ENCODE data around the gene SKI. TPM values are rescaled to one million over a fixed set of nuclear protein-coding genes. Genes with fewer than 3 reads are reported as not detected.

Gene SKI
- total and polyA plus RNA-seq, 9 of the 15 experiments (the other 6 are each of a cell fraction or from before 2014, with no cell fraction given), result 0.10 to 60.5 (median 4.6) TPM

GRCh38 chr1:2190491-2190976 is 37.6 kb upstream of the SKI start:
- in situ Hi-C loops (cut with MboI), result loop anchor here (10.0 to 25.0 kb wide), 2 partner anchors 184 to 347 kb away; partner anchors contain the start of genes HES5 and PANK4
- Histone ChIP-seq H3K9me1 (ENCODE audit: control insufficient read depth, insufficient read depth, low read length) (no peaks in the 10 kb centered on the region), H3K27ac (ENCODE audit: extremely low read depth, low read depth, low read length) (no peak overlapping the region), H3K36me3 (ENCODE audit: control insufficient read depth, insufficient read depth, low read length) (peaks cover 28% of the 10 kb centered on the region), H4K20me1 (replicated peaks; ENCODE audit: control insufficient read depth, insufficient read depth, low read length) (no peaks in the 10 kb centered on the region), H3K9ac (ENCODE audit: insufficient read depth in 1 of 2, low read depth in 2 of 2, low read length in 2 of 2) (peak overlapping the region; percentile 61 to 86; a peak in 3 of 4 replicates), H3K4me1 (replicated peaks in 1 of 2; ENCODE audit: control insufficient read depth in 2 of 2, insufficient read depth in 2 of 2, low read length in 2 of 2) (peaks cover 28 to 82% of the 10 kb centered on the region in 2 experiments), H2AFZ (ENCODE audit: low read depth, low read length) (no peak overlapping the region), H3K4me2 (ENCODE audit: insufficient read depth, low read length) (peak overlapping the region; percentile 84), H3K4me3 (peak overlapping the region; percentile 44), H3K27me3 (ENCODE audit: control insufficient read depth in 2 of 2, insufficient read depth in 2 of 2, low read length in 2 of 2) (no peaks in the 10 kb centered on the region), H3K9me3 (replicated peaks; ENCODE audit: control insufficient read depth, insufficient read depth, low read depth, low read length) (no peaks in the 10 kb centered on the region), H3K79me2 (ENCODE audit: control insufficient read depth, insufficient read depth, low read length) (peaks cover 38% of the 10 kb centered on the region)
- DNase-seq (ENCODE audit: extremely low read depth in 1 of 4, low spot score in 3 of 4), result no peak
- WGBS (ENCODE audit: insufficient coverage, low coverage, missing lambda C conversion rate), result 87% methylated on average over 19 of the region's 19 CpGs
- POLR2A ChIA-PET, result interaction anchor here (0.8 to 1.3 kb wide), 4 partner anchors 9 to 186 kb away, joined by 3 to 4 read pairs (median 4); no protein-coding TSS in a partner anchor
- intact Hi-C loops (cut with micrococcal nuclease), result loop anchor here (10.0 kb wide), 1 partner anchor 354 kb away; no protein-coding TSS in a partner anchor
- FAIRE-seq, result no peak
- no TSS peak for BruUV-seq (replicated peaks)
- CTCF ChIA-PET (ENCODE audit: low intra/inter-chr PET ratio), result interaction anchor here (0.5 kb wide), 1 partner anchor 200 kb away, joined by 3 read pairs; no protein-coding TSS in a partner anchor
- ATAC-seq, result no peak
- peak; percentile 11; the same call in 1 of the 2 replicates for TF ChIP-seq POLR2G (IDR thresholded peaks at IDR 0.05; ENCODE audit: low read depth, low read length)
- no peak for TF ChIP-seq DLX4 (CRISPR knock-in tag; IDR thresholded peaks at IDR 0.05)
- no peak for TF ChIP-seq ZBTB34 (CRISPR knock-in tag; IDR thresholded peaks at IDR 0.05)
- no peak for TF ChIP-seq ZBTB5 (IDR thresholded peaks at IDR 0.05)
- no peak for TF ChIP-seq ZNF780A (CRISPR knock-in tag; IDR thresholded peaks at IDR 0.05)
- TF ChIP-seq MECOM (CRISPR knock-in tag; IDR thresholded peaks at IDR 0.05), result no peak
- TF ChIP-seq ZNF589 (CRISPR knock-in tag; IDR thresholded peaks at IDR 0.05; ENCODE audit: low read depth), result no peak
- no peak for TF ChIP-seq ESRRA (IDR thresholded peaks at IDR 0.05; ENCODE audit: borderline replicate concordance, low read depth)
- no peak for TF ChIP-seq PCBP1 (IDR thresholded peaks at IDR 0.05; ENCODE audit: low read depth, low read length, poor library complexity, severe bottlenecking)
- TF ChIP-seq ZNF583 (CRISPR knock-in tag; IDR thresholded peaks at IDR 0.05), result no peak
- TF ChIP-seq TBL1XR1 (IDR thresholded peaks at IDR 0.05; ENCODE audit: low read length in 2 of 2), result no peak
- TF ChIP-seq MCM2 (IDR thresholded peaks at IDR 0.05; ENCODE audit: low read depth), result no peak
- 0 out of 2 replicates have a peak, but pooled peaks have one; percentile 0 for TF ChIP-seq HNRNPL (IDR thresholded peaks at IDR 0.05; ENCODE audit: low read depth, low read length)
- no peak for TF ChIP-seq WHSC1 (IDR thresholded peaks at IDR 0.05; ENCODE audit: low read length)
- TF ChIP-seq EGR1 (conservative IDR thresholded peaks at IDR 0.05), result peak; percentile 59
- no peak for TF ChIP-seq CREB3 (tag; conservative IDR thresholded peaks at IDR 0.05; ENCODE audit: low read depth)
- no peak for TF ChIP-seq POLR3G (IDR thresholded peaks at IDR 0.05; ENCODE audit: extremely low read depth, insufficient read length, insufficient replicate concordance)
- TF ChIP-seq SMAD3 (CRISPR knock-in tag; conservative IDR thresholded peaks at IDR 0.05), result no peak
- TF ChIP-seq HMGN3 (IDR thresholded peaks at IDR 0.05; ENCODE audit: borderline replicate concordance, extremely low read depth, insufficient read length, low read depth, low read length), result no peak

Measured in K562 (cell line).